ENCODE results near the gene SOD2. TPM values are rescaled to one million over a fixed set of nuclear protein-coding genes. Genes with fewer than 3 reads are reported as not detected.

SOD2 gene
- total and polyA plus RNA-seq, 9 of the 15 experiments (the other 6 are each of a cell fraction or from before 2014, with no cell fraction given): 39.8 to 140 (median 95.8) TPM

- no peak for TF ChIP-seq GATA2 (CRISPR knock-in tag; IDR thresholded peaks at IDR 0.05)
- peak; percentile 68 for TF ChIP-seq ZNF121 (CRISPR knock-in tag; conservative IDR thresholded peaks at IDR 0.05)
- no peak for TF ChIP-seq ZNF274 (IDR thresholded peaks at IDR 0.05; ENCODE audit: borderline replicate concordance, low read depth, low read length)
- no peak for TF ChIP-seq ZHX1 (conservative IDR thresholded peaks at IDR 0.05; ENCODE audit: low read length)
- TF ChIP-seq STAT5B (CRISPR knock-in tag; IDR thresholded peaks at IDR 0.05): no peak
- peak; percentile 100 for TF ChIP-seq VEZF1 (CRISPR knock-in tag; IDR thresholded peaks at IDR 0.05)
- TF ChIP-seq PRDM10 (IDR thresholded peaks at IDR 0.05; ENCODE audit: partially characterized antibody): peak; percentile 99
- no peak for TF ChIP-seq NR2F6 (CRISPR knock-in tag; IDR thresholded peaks at IDR 0.05)
- no peak for TF ChIP-seq CBX2 (IDR thresholded peaks at IDR 0.05; ENCODE audit: insufficient read depth, low read length, poor library complexity, severe bottlenecking)
- no peak for TF ChIP-seq ATF4 (CRISPR knock-in tag; IDR thresholded peaks at IDR 0.05)
- no peak for TF ChIP-seq FOXA1 (IDR thresholded peaks at IDR 0.05; ENCODE audit: borderline replicate concordance)
- TF ChIP-seq MXI1 (IDR thresholded peaks at IDR 0.05; ENCODE audit: low read depth, low read length): 0 out of 2 replicates have a peak, but pooled peaks have one; percentile 42
- no peak for TF ChIP-seq ZBTB12 (CRISPR knock-in tag; IDR thresholded peaks at IDR 0.05)
- TF ChIP-seq NR3C1 (CRISPR knock-in tag; IDR thresholded peaks at IDR 0.05): no peak
- peak; percentile 84; the same call in 1 of the 2 replicates for TF ChIP-seq ERF (CRISPR knock-in tag; IDR thresholded peaks at IDR 0.05)
Observed at GRCh38 chr6:159693128-159693893, at the start of gene SOD2 (continued).
